Neural progenitor cell (in vitro differentiated cells): ENCODE data around the gene HIBADH. TPM values are rescaled to one million over a fixed set of nuclear protein-coding genes. Genes with fewer than 3 reads are reported as not detected.
"Not testable (repeated sequence)": the region's sequence is repeated elsewhere in the genome, so short reads cannot be mapped to it uniquely, and the experiment has no call there.

Experiments
- DNase-seq: peaks from one replicate; pipeline ENCODE4 v3.0.0-alpha.2; 2016; ENCODE audit warnings: low spot score
- H2AFZ ChIP-seq: fragments of 200-600 bp; sonication (generic); replicated peaks from 2 replicates; pipeline ENCODE4 v1.6.1; 2016; ENCODE audit warnings: antibody characterized with exemption
- H3F3A ChIP-seq: fragments of 200-600 bp; sonication (generic); 2 replicates; pipeline ENCODE4 v1.6.1; 2016; ENCODE audit warnings: antibody characterized with exemption, low read depth
- H3K27ac ChIP-seq: fragments of 200-600 bp; sonication (generic); 2 replicates; pipeline ENCODE4 v1.5.1; 2016; ENCODE audit warnings: mild to moderate bottlenecking
- H3K27me3 ChIP-seq: fragments of 200-600 bp; sonication (generic); 2 replicates; pipeline ENCODE4 v1.6.1; 2016; ENCODE audit warnings: mild to moderate bottlenecking, moderate library complexity
- H3K36me3 ChIP-seq: fragments of 200-600 bp; sonication (generic); 2 replicates; pipeline ENCODE4 v1.5.1; 2016
- H3K4me1 ChIP-seq: fragments of 200-600 bp; sonication (generic); 2 replicates; pipeline ENCODE4 v1.6.1; 2016; ENCODE audit warnings: mixed run types
- H3K4me2 ChIP-seq: fragments of 200-600 bp; sonication (generic); 2 replicates; pipeline ENCODE4 v1.6.1; 2016
- H3K4me3 ChIP-seq: fragments of 200-600 bp; sonication (generic); 2 replicates; pipeline ENCODE4 v1.5.1; 2016
- H3K79me2 ChIP-seq: fragments of 200-600 bp; sonication (generic); 2 replicates; pipeline ENCODE4 v1.6.1; 2016; ENCODE audit warnings: low read depth
- H3K9ac ChIP-seq: fragments of 200-600 bp; sonication (generic); 2 replicates; pipeline ENCODE4 v1.6.1; 2016
- H3K9me3 ChIP-seq: fragments of 200-600 bp; sonication (generic); 2 replicates; pipeline ENCODE4 v1.5.1; 2016; ENCODE audit warnings: low read depth
- H4K20me1 ChIP-seq: fragments of 200-600 bp; sonication (generic); 2 replicates; pipeline ENCODE4 v1.6.1; 2016; ENCODE audit warnings: low read depth
- H3K27ac Mint-ChIP-seq: 3 replicates; pipeline ENCODE4 v1.8.0; 2021; ENCODE audit warnings: mixed read lengths
- H3K27me3 Mint-ChIP-seq: 2 replicates; pipeline ENCODE4 v1.8.0; 2022; ENCODE audit warnings: low read depth, mild to moderate bottlenecking, inconsistent platforms, moderate library complexity, mixed read lengths; ENCODE audit not compliant: insufficient read depth
- H3K36me3 Mint-ChIP-seq: 3 replicates; pipeline ENCODE4 v1.8.0; 2021; ENCODE audit warnings: mixed read lengths
- H3K4me1 Mint-ChIP-seq: 3 replicates; pipeline ENCODE4 v1.8.0; 2021; ENCODE audit warnings: mixed read lengths
- H3K4me3 Mint-ChIP-seq: 3 replicates; pipeline ENCODE4 v1.8.0; 2021; ENCODE audit warnings: mild to moderate bottlenecking, moderate library complexity, mixed read lengths
- H3K9me3 Mint-ChIP-seq: 3 replicates; pipeline ENCODE4 v1.8.0; 2020; ENCODE audit warnings: mixed read lengths
- CTCF ChIP-seq: fragments of 200-600 bp; sonication (generic); IDR thresholded peaks from 2 replicates; pipeline ENCODE4 v1.5.1; 2017; ENCODE audit warnings: antibody characterized with exemption, mild to moderate bottlenecking
- EZH2 ChIP-seq: fragments of 200-600 bp; sonication (generic); IDR thresholded peaks from 2 replicates; pipeline ENCODE4 v1.6.1; 2017; ENCODE audit warnings: antibody characterized with exemption, mild to moderate bottlenecking, moderate library complexity
- EZH2phosphoT487 ChIP-seq: fragments of 200-600 bp; sonication (generic); IDR thresholded peaks from 2 replicates; pipeline ENCODE4 v1.6.1; 2017; ENCODE audit warnings: antibody characterized with exemption
- total RNA-seq: library from RNA; depleted of rRNA; stranded (reverse); fragments of >200 nt; gene quantifications from 2 replicates; pipeline ENCODE4 v1.2.3, GENCODE V29; 2015; ENCODE audit warnings: low replicate concordance

The HIBADH gene
- total RNA-seq, 1 donor from 2014 or later, result 88.6 TPM

- no peaks in the 10 kb centered on the region for H3K27me3 ChIP-seq
- Mint-ChIP-seq H3K27me3 (no peaks in the 10 kb centered on the region), H3K27ac (no peak overlapping the region), H3K4me3 (no peak overlapping the region), H3K36me3 (no peaks in the 10 kb centered on the region), H3K4me1 (no peaks in the 10 kb centered on the region), H3K9me3 (no peaks in the 10 kb centered on the region)
- no peaks in the 10 kb centered on the region for H3F3A ChIP-seq
- H3K4me1 ChIP-seq, result no peaks in the 10 kb centered on the region
- no peak overlapping the region for H3K4me2 ChIP-seq
- no peak overlapping the region for H3K9ac ChIP-seq
- H3K79me2 ChIP-seq, result no peaks in the 10 kb centered on the region
- H3K36me3 ChIP-seq, result no peaks in the 10 kb centered on the region
- no peak overlapping the region for H3K27ac ChIP-seq
- TF ChIP-seq EZH2phosphoT487 (no peak), EZH2 (no peak), CTCF (no peak)
- H4K20me1 ChIP-seq, result no peaks in the 10 kb centered on the region
- H2AFZ ChIP-seq, result no peak overlapping the region
- no peaks in the 10 kb centered on the region for H3K9me3 ChIP-seq
- H3K4me3 ChIP-seq, result no peak overlapping the region
- DNase-seq, result no peak
These were observed 16.1 kb upstream of the HIBADH start for GRCh38 chr7:27678617-27679260.

- H3K27ac ChIP-seq, result no peak overlapping the region
- H3K36me3 Mint-ChIP-seq, result no peaks in the 10 kb centered on the region
- DNase-seq, result no peak
- TF ChIP-seq EZH2 (no peak), CTCF (no peak), EZH2phosphoT487 (no peak)
- H2AFZ ChIP-seq, result no peak overlapping the region
- H3K27ac Mint-ChIP-seq, result no peak overlapping the region
- H3K9me3 ChIP-seq, result no peaks in the 10 kb centered on the region
- no peaks in the 10 kb centered on the region for H3F3A ChIP-seq
- no peaks in the 10 kb centered on the region for H3K36me3 ChIP-seq
- H3K4me3 ChIP-seq, result no peak overlapping the region
- no peaks in the 10 kb centered on the region for H4K20me1 ChIP-seq
- no peaks in the 10 kb centered on the region for H3K27me3 ChIP-seq
- no peak overlapping the region for H3K4me3 Mint-ChIP-seq
- H3K79me2 ChIP-seq, result no peaks in the 10 kb centered on the region
- no peaks in the 10 kb centered on the region for H3K4me1 Mint-ChIP-seq
- no peak overlapping the region for H3K4me2 ChIP-seq
- no peaks in the 10 kb centered on the region for H3K9me3 Mint-ChIP-seq
- no peaks in the 10 kb centered on the region for H3K27me3 Mint-ChIP-seq
- H3K4me1 ChIP-seq, result no peaks in the 10 kb centered on the region
- H3K9ac ChIP-seq, result no peak overlapping the region
These were observed 15.4 kb upstream of the HIBADH start for GRCh38 chr7:27677912-27678612.

GRCh38 chr7:27674126-27674525, 11.4 kb upstream of the HIBADH start:
- H3K27ac Mint-ChIP-seq, H3K9ac ChIP-seq, H4K20me1 ChIP-seq, H3K4me3 ChIP-seq, H3K27ac ChIP-seq, H3K9me3 Mint-ChIP-seq, DNase-seq, H3K27me3 Mint-ChIP-seq, H3K36me3 Mint-ChIP-seq, H2AFZ ChIP-seq, H3K4me1 ChIP-seq, H3K79me2 ChIP-seq, H3K4me1 Mint-ChIP-seq, H3K4me2 ChIP-seq, H3K27me3 ChIP-seq, H3K36me3 ChIP-seq, H3K9me3 ChIP-seq, H3K4me3 Mint-ChIP-seq, H3F3A ChIP-seq: not testable (repeated sequence)

- H3F3A ChIP-seq, result no peaks in the 10 kb centered on the region
- H3K4me3 Mint-ChIP-seq, result no peak overlapping the region
- H3K9me3 ChIP-seq, result no peaks in the 10 kb centered on the region
- no peak overlapping the region for H3K9ac ChIP-seq
- no peak overlapping the region for H2AFZ ChIP-seq
- no peak for DNase-seq
- H3K36me3 ChIP-seq, result no peaks in the 10 kb centered on the region
- peaks cover 2% of the 10 kb centered on the region for H3K9me3 Mint-ChIP-seq
- H3K36me3 Mint-ChIP-seq, result no peaks in the 10 kb centered on the region
- no peak overlapping the region for H3K27ac ChIP-seq
- H3K4me2 ChIP-seq, result no peak overlapping the region
- H3K4me3 ChIP-seq, result no peak overlapping the region
- H3K4me1 Mint-ChIP-seq, result no peaks in the 10 kb centered on the region
- no peaks in the 10 kb centered on the region for H3K79me2 ChIP-seq
- H3K27me3 ChIP-seq, result no peaks in the 10 kb centered on the region
- H3K27me3 Mint-ChIP-seq, result no peaks in the 10 kb centered on the region
- H3K4me1 ChIP-seq, result no peaks in the 10 kb centered on the region
- H3K27ac Mint-ChIP-seq, result no peak overlapping the region
- no peak for TF ChIP-seq EZH2
- TF ChIP-seq EZH2phosphoT487, result no peak
- TF ChIP-seq CTCF, result no peak
- no peaks in the 10 kb centered on the region for H4K20me1 ChIP-seq
These were observed 9.0 kb upstream of the HIBADH start for GRCh38 chr7:27671675-27672074.
